IMR-90 (cell line): Measurements from ENCODE around the gene FNIP1. TPM values are rescaled to one million over a fixed set of nuclear protein-coding genes. Genes with fewer than 3 reads are reported as not detected.

Experiments used
- ATAC-seq: fragments of 200-7000 bp; cut with Tn5 transposase; 2 replicates; pipeline ENCODE4 v1.9.1; 2020; ENCODE audit warnings: low read depth, mild to moderate bottlenecking, moderate library complexity
- BruUV-seq: library from RNA; stranded (reverse); fragments of 400-500 nt; replicated peaks from 2 replicates; lab custom pipeline; 2021; lab: Mats Ljungman, UMichigan
- CTCF ChIA-PET: fragments of 300-600 bp; formaldehyde crosslinking; extraction: SDS; loops from one replicate; lab custom pipeline; 2021; ENCODE audit warnings: antibody characterized with exemption; lab: Yijun Ruan, JAX
- POLR2A ChIA-PET: fragments of 300-600 bp; sonication (Branson Sonifier 250); formaldehyde crosslinking; loops from one replicate; lab custom pipeline; 2022; ENCODE audit warnings: antibody characterized with exemption; ENCODE audit not compliant: unreplicated experiment; lab: Charles Lee
- DNase-seq: peaks from one replicate; pipeline ENCODE4 v3.0.0; 2013
- H2AFZ ChIP-seq: replicated peaks from 2 replicates; pipeline ENCODE3; 2013; ENCODE audit warnings: low read length, mild to moderate bottlenecking; ENCODE audit not compliant: poor library complexity
- H2AK5ac ChIP-seq: 2 replicates; pipeline ENCODE4 v1.6.1; 2013; ENCODE audit warnings: low read depth, low read length, inconsistent platforms
- H2AK9ac ChIP-seq: replicated peaks from 2 replicates; pipeline ENCODE3; 2013; ENCODE audit warnings: mild to moderate bottlenecking, low read depth, low read length, moderate library complexity; ENCODE audit not compliant: poor library complexity
- H2BK120ac ChIP-seq: 2 replicates; pipeline ENCODE4 v1.6.1; 2013; ENCODE audit warnings: low read depth, low read length, inconsistent platforms
- H2BK15ac ChIP-seq: 3 replicates; pipeline ENCODE4 v1.6.1; 2013; ENCODE audit warnings: low read depth, low read length, inconsistent platforms
- H2BK20ac ChIP-seq: 2 replicates; pipeline ENCODE4 v1.6.1; 2013; ENCODE audit warnings: low read depth, mild to moderate bottlenecking, inconsistent platforms, low read length, moderate library complexity
- H2BK5ac ChIP-seq: 2 replicates; pipeline ENCODE4 v1.6.1; 2013; ENCODE audit warnings: mild to moderate bottlenecking, low read depth, low read length, inconsistent platforms; ENCODE audit not compliant: poor library complexity, severe bottlenecking
- H3K14ac ChIP-seq: replicated peaks from 2 replicates; pipeline ENCODE4 v1.6.1; 2013; ENCODE audit warnings: low read depth, low read length, inconsistent platforms
- H3K18ac ChIP-seq: 2 replicates; pipeline ENCODE4 v1.6.1; 2013; ENCODE audit warnings: low read depth, low read length, control low read depth
- H3K23ac ChIP-seq: 2 replicates; pipeline ENCODE4 v1.6.1; 2013; ENCODE audit warnings: low read depth, low read length, inconsistent platforms
- H3K27ac ChIP-seq: 2 replicates; pipeline ENCODE4 v1.5.1; 2013; ENCODE audit warnings: mild to moderate bottlenecking, control low read depth, low read length; ENCODE audit not compliant: insufficient read depth
- H3K27me3 ChIP-seq: 2 replicates; pipeline ENCODE4 v1.6.1; 2013; ENCODE audit warnings: low read length; ENCODE audit not compliant: control insufficient read depth, insufficient read depth
- H3K36me3 ChIP-seq: 2 replicates; pipeline ENCODE4 v1.6.1; 2013; ENCODE audit warnings: low read length, mixed read lengths; ENCODE audit not compliant: control insufficient read depth, insufficient read depth
- H3K4ac ChIP-seq: 2 replicates; pipeline ENCODE4 v1.6.1; 2013; ENCODE audit warnings: low read depth, low read length, inconsistent platforms
- H3K4me1 ChIP-seq: 2 replicates; pipeline ENCODE4 v1.6.1; 2013; ENCODE audit warnings: low read length, mixed read lengths; ENCODE audit not compliant: control insufficient read depth, insufficient read depth
- H3K4me2 ChIP-seq: 2 replicates; pipeline ENCODE4 v1.6.1; 2013; ENCODE audit warnings: low read depth, mild to moderate bottlenecking, control low read depth, low read length, moderate library complexity
- H3K4me3 ChIP-seq: 2 replicates; pipeline ENCODE4 v1.5.1; 2013; ENCODE audit warnings: low read depth, mild to moderate bottlenecking, control low read depth, low read length, moderate library complexity; ENCODE audit not compliant: insufficient read depth
- H3K56ac ChIP-seq: 2 replicates; pipeline ENCODE4 v1.6.1; 2013; ENCODE audit warnings: low read length, inconsistent platforms; ENCODE audit not compliant: insufficient read depth; ENCODE audit errors: extremely low read depth
- H3K79me1 ChIP-seq, 2 experiments: 2 replicates each; pipeline ENCODE4 v1.6.1; 2013; ENCODE audit warnings: low read length in 2 of 2, inconsistent platforms in 1 of 2, low read depth in 1 of 2
- H3K9ac ChIP-seq: 2 replicates; pipeline ENCODE4 v1.6.1; 2013; ENCODE audit warnings: low read depth, low read length, control low read depth
- H3K9me1 ChIP-seq: 2 replicates; pipeline ENCODE4 v1.6.1; 2013; ENCODE audit warnings: low read length, inconsistent platforms; ENCODE audit not compliant: insufficient read depth
- H3K9me3 ChIP-seq: 2 replicates; pipeline ENCODE4 v1.6.1; 2013; ENCODE audit warnings: low read length; ENCODE audit not compliant: control insufficient read depth, insufficient read depth
- H4K20me1 ChIP-seq: 2 replicates; pipeline ENCODE4 v1.6.1; 2013; ENCODE audit warnings: low read length, inconsistent platforms; ENCODE audit not compliant: insufficient read depth
- H4K5ac ChIP-seq: 2 replicates; pipeline ENCODE4 v1.6.1; 2013; ENCODE audit warnings: mild to moderate bottlenecking, low read depth, low read length, control low read depth
- H4K8ac ChIP-seq, 2 experiments: 2 replicates each; pipeline ENCODE4 v1.6.1; 2013; ENCODE audit warnings: low read depth in 2 of 2, low read length in 2 of 2, control low read depth in 1 of 2, inconsistent platforms in 1 of 2
- H4K91ac ChIP-seq: 2 replicates; pipeline ENCODE4 v1.6.1; 2013; ENCODE audit warnings: low read depth, low read length, inconsistent platforms; ENCODE audit not compliant: insufficient read depth
- BHLHE40 ChIP-seq: fragments of 150-350 bp; IDR thresholded peaks from 2 replicates; pipeline ENCODE4 v1.6.1; 2016; ENCODE audit warnings: mild to moderate bottlenecking, low read depth, low read length
- CEBPB ChIP-seq: IDR thresholded peaks from 2 replicates; pipeline ENCODE4 v1.6.1; 2012; ENCODE audit warnings: low read depth, low read length, improper control_type of control experiment
- CHD1 ChIP-seq: IDR thresholded peaks from 2 replicates; pipeline ENCODE4 v1.6.1; 2012; ENCODE audit warnings: low read depth, low read length, improper control_type of control experiment
- FOS ChIP-seq: fragments of 150-350 bp; IDR thresholded peaks from 2 replicates; pipeline ENCODE4 v1.6.1; 2016; ENCODE audit warnings: low read depth, low read length
- MAFK ChIP-seq: IDR thresholded peaks from 2 replicates; pipeline ENCODE4 v1.6.1; 2012; ENCODE audit warnings: low read depth, low read length, improper control_type of control experiment
- MAZ ChIP-seq: IDR thresholded peaks from 2 replicates; pipeline ENCODE4 v1.6.1; 2012; ENCODE audit warnings: low read depth, mild to moderate bottlenecking, low read length, improper control_type of control experiment, moderate library complexity, borderline replicate concordance
- MXI1 ChIP-seq: IDR thresholded peaks from 2 replicates; pipeline ENCODE4 v1.6.1; 2012; ENCODE audit warnings: low read depth, mild to moderate bottlenecking, low read length, moderate library complexity, borderline replicate concordance
- NFE2L2 ChIP-seq: fragments of 150-350 bp; IDR thresholded peaks from 2 replicates; pipeline ENCODE4 v1.6.1; 2016; ENCODE audit warnings: low read depth, mild to moderate bottlenecking, low read length
- POLR2A ChIP-seq: IDR thresholded peaks from 2 replicates; pipeline ENCODE4 v1.6.1; 2012; ENCODE audit warnings: mild to moderate bottlenecking, low read depth, low read length
- RAD21 ChIP-seq: IDR thresholded peaks from 2 replicates; pipeline ENCODE4 v1.6.1; 2012; ENCODE audit warnings: low read length, improper control_type of control experiment
- RCOR1 ChIP-seq: IDR thresholded peaks from 2 replicates; pipeline ENCODE4 v1.6.1; 2012; ENCODE audit warnings: mild to moderate bottlenecking, low read length, improper control_type of control experiment; ENCODE audit not compliant: insufficient replicate concordance
- RFX5 ChIP-seq: IDR thresholded peaks from 2 replicates; pipeline ENCODE4 v1.8.0; 2012; ENCODE audit warnings: low read depth, mild to moderate bottlenecking, low read length, moderate library complexity
- SMC3 ChIP-seq: fragments of 150-350 bp; IDR thresholded peaks from 2 replicates; pipeline ENCODE4 v1.6.1; 2016; ENCODE audit warnings: low read depth, mild to moderate bottlenecking, antibody characterized with exemption, low read length, moderate library complexity
- WGBS, 2 experiments: methylation state at CpG; one replicate each; pipeline versions ENCODE4 v1.1.5 to v1.1.7; 2013; ENCODE audit warnings: missing lambda C conversion rate in 2 of 2; ENCODE audit not compliant: insufficient read length in 1 of 2; ENCODE audit errors: extremely low coverage in 2 of 2; 5-methylcytosine and 5-hydroxymethylcytosine counted together
- dilution Hi-C: fragments of 300-500 bp; cut with HindIII; formaldehyde crosslinking; loops from one replicate; pipeline ENCODE4 v1.14.3; 2018; ENCODE audit warnings: low sequenced_read_pairs; ENCODE audit not compliant: unreplicated experiment
- in situ Hi-C: fragments of 300-500 bp; cut with MboI; formaldehyde crosslinking; loops from 3 replicates; pipeline ENCODE4 v1.14.3; 2019; ENCODE audit warnings: low sequenced_read_pairs, inconsistent platforms, mixed read lengths
- intact Hi-C: fragments of 100-400 bp; cut with micrococcal nuclease; formaldehyde crosslinking; loops from 2 replicates; pipeline ENCODE4 v1.10.0; 2022
- polyA plus RNA-seq, 3 experiments: library from polyadenylated mRNA; depleted of rRNA; stranded (reverse); fragments of >200 nt; gene quantifications; 2 replicates each; pipeline ENCODE4 v1.2.3, GENCODE V29; 2012; ENCODE audit warnings: low replicate concordance in 1 of 3
- total RNA-seq: library from RNA; depleted of rRNA; stranded (reverse); fragments of >200 nt; gene quantifications from 2 replicates; pipeline ENCODE4 v1.2.3, GENCODE V29; 2012
- TF ChIP-seq, protein P1 (sequence below): conservative IDR thresholded peaks from 2 replicates; pipeline ENCODE4 v1.5.1; 2012; ENCODE audit warnings: mild to moderate bottlenecking, low read depth, low read length, improper control_type of control experiment
- TF ChIP-seq, protein P2 (sequence below): fragments of 150-350 bp; IDR thresholded peaks from 2 replicates; pipeline ENCODE4 v1.6.1; 2017; ENCODE audit warnings: mild to moderate bottlenecking, antibody characterized with exemption, low read length, low read depth
- TF ChIP-seq, protein P3 (sequence below): fragments of 150-350 bp; IDR thresholded peaks from 2 replicates; pipeline ENCODE4 v1.6.1; 2016; ENCODE audit warnings: low read depth, mild to moderate bottlenecking, low read length, moderate library complexity, borderline replicate concordance

Gene FNIP1
- total and polyA plus RNA-seq, 2 of the 4 experiments (the other 2 are of a cell fraction): 5.6 to 34.1 TPM

DNA sequence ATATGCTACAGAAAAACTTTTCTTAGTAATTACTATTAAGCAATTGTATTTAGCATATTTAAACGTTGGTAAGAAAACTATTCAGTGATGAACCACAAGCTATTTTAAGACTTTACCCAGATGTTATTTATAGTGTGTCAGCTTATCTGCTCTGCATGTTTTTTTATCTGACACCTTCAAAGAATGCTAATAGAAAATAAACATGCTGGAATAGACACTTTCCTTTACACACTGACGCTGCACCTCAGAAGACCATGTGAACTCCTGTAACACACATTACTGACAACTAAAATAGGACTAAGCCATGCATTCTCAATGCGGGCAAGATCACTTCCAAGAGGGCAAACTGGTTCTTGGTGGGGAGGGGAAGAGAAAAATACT lies 38.3 kb downstream of the FNIP1 start:
- WGBS, 2 experiments: no CpG with 5 or more reads among the region's 3 CpGs
- TF ChIP-seq RAD21 (no peak), BHLHE40 (peak; percentile 38; the same call in 1 of the 2 replicates), MAZ (no peak), CHD1 (no peak), CEBPB (peak; percentile 37; the same call in 1 of the 2 replicates), FOS (no peak), RCOR1 (no peak), MAFK (0 out of 2 replicates have a peak, but pooled peaks have one; percentile 18), NFE2L2 (no peak), POLR2A (no peak), SMC3 (no peak), MXI1 (peak; percentile 55; the same call in 1 of the 2 replicates), RFX5 (no peak)
- TF ChIP-seq, protein P1, sequence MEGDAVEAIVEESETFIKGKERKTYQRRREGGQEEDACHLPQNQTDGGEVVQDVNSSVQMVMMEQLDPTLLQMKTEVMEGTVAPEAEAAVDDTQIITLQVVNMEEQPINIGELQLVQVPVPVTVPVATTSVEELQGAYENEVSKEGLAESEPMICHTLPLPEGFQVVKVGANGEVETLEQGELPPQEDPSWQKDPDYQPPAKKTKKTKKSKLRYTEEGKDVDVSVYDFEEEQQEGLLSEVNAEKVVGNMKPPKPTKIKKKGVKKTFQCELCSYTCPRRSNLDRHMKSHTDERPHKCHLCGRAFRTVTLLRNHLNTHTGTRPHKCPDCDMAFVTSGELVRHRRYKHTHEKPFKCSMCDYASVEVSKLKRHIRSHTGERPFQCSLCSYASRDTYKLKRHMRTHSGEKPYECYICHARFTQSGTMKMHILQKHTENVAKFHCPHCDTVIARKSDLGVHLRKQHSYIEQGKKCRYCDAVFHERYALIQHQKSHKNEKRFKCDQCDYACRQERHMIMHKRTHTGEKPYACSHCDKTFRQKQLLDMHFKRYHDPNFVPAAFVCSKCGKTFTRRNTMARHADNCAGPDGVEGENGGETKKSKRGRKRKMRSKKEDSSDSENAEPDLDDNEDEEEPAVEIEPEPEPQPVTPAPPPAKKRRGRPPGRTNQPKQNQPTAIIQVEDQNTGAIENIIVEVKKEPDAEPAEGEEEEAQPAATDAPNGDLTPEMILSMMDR: no peak
- TF ChIP-seq, protein P2, sequence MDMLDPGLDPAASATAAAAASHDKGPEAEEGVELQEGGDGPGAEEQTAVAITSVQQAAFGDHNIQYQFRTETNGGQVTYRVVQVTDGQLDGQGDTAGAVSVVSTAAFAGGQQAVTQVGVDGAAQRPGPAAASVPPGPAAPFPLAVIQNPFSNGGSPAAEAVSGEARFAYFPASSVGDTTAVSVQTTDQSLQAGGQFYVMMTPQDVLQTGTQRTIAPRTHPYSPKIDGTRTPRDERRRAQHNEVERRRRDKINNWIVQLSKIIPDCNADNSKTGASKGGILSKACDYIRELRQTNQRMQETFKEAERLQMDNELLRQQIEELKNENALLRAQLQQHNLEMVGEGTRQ: no peak
- TF ChIP-seq, protein P3, sequence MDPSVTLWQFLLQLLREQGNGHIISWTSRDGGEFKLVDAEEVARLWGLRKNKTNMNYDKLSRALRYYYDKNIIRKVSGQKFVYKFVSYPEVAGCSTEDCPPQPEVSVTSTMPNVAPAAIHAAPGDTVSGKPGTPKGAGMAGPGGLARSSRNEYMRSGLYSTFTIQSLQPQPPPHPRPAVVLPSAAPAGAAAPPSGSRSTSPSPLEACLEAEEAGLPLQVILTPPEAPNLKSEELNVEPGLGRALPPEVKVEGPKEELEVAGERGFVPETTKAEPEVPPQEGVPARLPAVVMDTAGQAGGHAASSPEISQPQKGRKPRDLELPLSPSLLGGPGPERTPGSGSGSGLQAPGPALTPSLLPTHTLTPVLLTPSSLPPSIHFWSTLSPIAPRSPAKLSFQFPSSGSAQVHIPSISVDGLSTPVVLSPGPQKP: no peak
- Histone ChIP-seq H3K36me3 (no peaks in the 10 kb centered on the region), H2AK5ac (no peak overlapping the region; the same call in 1 of the 2 replicates), H2AFZ (no peak overlapping the region), H4K20me1 (peaks cover 84% of the 10 kb centered on the region), H3K14ac (no peak overlapping the region), H3K27me3 (no peaks in the 10 kb centered on the region), H2BK120ac (no peak overlapping the region), H3K9ac (no peak overlapping the region), H3K4me1 (peaks cover 8% of the 10 kb centered on the region; the same call in 1 of the 2 replicates), H4K91ac (no peak overlapping the region), H4K5ac (no peak overlapping the region), H3K56ac (no peak overlapping the region), H3K4me3 (no peak overlapping the region), H3K4me2 (peak overlapping the region; percentile 15; the same call in 1 of the 2 replicates), H3K27ac (no peak overlapping the region), H2BK20ac (no peak overlapping the region), H3K79me1 (peaks cover 41 to 79% of the 10 kb centered on the region in 2 experiments), H3K9me1 (peaks cover 14% of the 10 kb centered on the region), H3K23ac (no peak overlapping the region), H3K9me3 (no peaks in the 10 kb centered on the region), H3K4ac (no peak overlapping the region), H4K8ac (no peak overlapping the region), H2AK9ac (no peak overlapping the region), H2BK5ac (no peak overlapping the region), H3K18ac (no peak overlapping the region), H2BK15ac (no peak overlapping the region)
- POLR2A ChIA-PET: no interaction called here
- CTCF ChIA-PET: no interaction called here
- no TSS peak for BruUV-seq
- dilution Hi-C loops (no loop called here), in situ Hi-C loops (no loop called here), intact Hi-C loops (no loop called here)
- peak; percentile 59 for ATAC-seq
- peak; percentile 57 for DNase-seq
